Gastroesophageal sphincter (tissue), 3 donors: ENCODE measurements around the gene HLA-DOA.
A peak's percentile ranks its signal among the peaks of the same experiment; 100 is the strongest.

Experiments
- POLR2A ChIP-seq, 2 donors: fragments of 450-650 bp; IDR thresholded peaks; one replicate each; pipeline ENCODE4 v1.6.1; 2017; ENCODE audit warnings: antibody characterized with exemption in 2 of 2, mild to moderate bottlenecking in 2 of 2, moderate library complexity in 1 of 2
- TF ChIP-seq, protein P1 (sequence below), 4 experiments: fragments of 200-600 bp in 2 of 4; fragments of 450-650 bp in 2 of 4; sonication (generic) in 1 of 4; IDR thresholded peaks; one replicate each; pipeline ENCODE4 v1.5.1; 2017 to 2019; ENCODE audit warnings: antibody characterized with exemption in 4 of 4, mild to moderate bottlenecking in 2 of 4, moderate library complexity in 2 of 4

- TF ChIP-seq POLR2A (IDR thresholded peaks at IDR 0.05): peak in 1 of 2 donors; percentile 20
- TF ChIP-seq, protein P1, sequence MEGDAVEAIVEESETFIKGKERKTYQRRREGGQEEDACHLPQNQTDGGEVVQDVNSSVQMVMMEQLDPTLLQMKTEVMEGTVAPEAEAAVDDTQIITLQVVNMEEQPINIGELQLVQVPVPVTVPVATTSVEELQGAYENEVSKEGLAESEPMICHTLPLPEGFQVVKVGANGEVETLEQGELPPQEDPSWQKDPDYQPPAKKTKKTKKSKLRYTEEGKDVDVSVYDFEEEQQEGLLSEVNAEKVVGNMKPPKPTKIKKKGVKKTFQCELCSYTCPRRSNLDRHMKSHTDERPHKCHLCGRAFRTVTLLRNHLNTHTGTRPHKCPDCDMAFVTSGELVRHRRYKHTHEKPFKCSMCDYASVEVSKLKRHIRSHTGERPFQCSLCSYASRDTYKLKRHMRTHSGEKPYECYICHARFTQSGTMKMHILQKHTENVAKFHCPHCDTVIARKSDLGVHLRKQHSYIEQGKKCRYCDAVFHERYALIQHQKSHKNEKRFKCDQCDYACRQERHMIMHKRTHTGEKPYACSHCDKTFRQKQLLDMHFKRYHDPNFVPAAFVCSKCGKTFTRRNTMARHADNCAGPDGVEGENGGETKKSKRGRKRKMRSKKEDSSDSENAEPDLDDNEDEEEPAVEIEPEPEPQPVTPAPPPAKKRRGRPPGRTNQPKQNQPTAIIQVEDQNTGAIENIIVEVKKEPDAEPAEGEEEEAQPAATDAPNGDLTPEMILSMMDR (IDR thresholded peaks at IDR 0.05): peak in 3 of 4 experiments; percentile 54 to 77 (median 69)
These were observed 39.5 kb downstream of the HLA-DOA start for GRCh38 chr6:32969685-32970412.
